ENCODE results near the gene S100A1. TPM values are rescaled to one million over a fixed set of nuclear protein-coding genes. Genes with fewer than 3 reads are reported as not detected.

Gene S100A1
- total RNA-seq, 1 experiment from 2014 or later, result not detected

DNA sequence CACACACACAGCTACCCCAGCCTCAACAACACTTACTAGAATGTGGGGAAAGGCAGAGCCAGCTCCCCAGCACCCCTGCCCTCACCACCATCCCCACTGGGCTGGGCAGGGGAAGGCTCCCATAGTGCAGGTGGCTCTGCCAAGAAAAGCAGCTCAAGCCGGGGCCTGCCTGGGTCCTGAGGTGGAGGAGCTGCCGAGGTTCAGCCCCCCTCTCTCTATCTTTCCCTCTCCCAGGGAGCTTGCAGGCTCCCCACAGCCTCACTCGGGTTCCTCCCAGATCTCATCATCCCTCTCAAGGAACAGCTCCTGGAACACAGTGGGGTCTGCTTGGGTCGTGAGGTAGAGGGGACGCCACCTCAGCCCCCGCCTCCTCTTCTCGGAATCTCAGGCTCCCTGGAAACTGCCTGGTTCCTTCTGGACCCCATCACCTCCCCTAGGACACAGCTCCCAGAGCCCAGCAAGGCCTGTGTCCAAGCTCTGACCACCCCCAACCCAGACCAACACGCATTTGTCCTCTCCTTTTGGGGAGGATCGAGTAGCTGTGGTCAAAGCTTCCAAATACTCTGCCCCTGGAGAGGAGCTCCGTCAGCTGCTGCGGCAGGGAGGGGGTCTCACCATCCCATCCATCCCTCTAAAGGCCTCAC is 16.0 kb upstream of the S100A1 start:
- Histone ChIP-seq H3K9ac (ENCODE audit: extremely low read depth, insufficient read length, low read length) (no peak overlapping the region), H3K23me2 (ENCODE audit: insufficient read length, low read depth, low read length, poor library complexity, severe bottlenecking) (peaks cover 3% of the 10 kb centered on the region), H3K4ac (ENCODE audit: low read depth, low read length) (no peak overlapping the region), H2BK15ac (ENCODE audit: low read depth, low read length) (no peak overlapping the region), H3K18ac (ENCODE audit: insufficient read length, low read depth, low read length) (no peak overlapping the region), H2BK20ac (ENCODE audit: low read depth, low read length, poor library complexity, severe bottlenecking) (no peak overlapping the region), H3K9me3 (ENCODE audit: control insufficient read depth, low read depth, low read length) (no peaks in the 10 kb centered on the region), H3K23ac (ENCODE audit: insufficient read length, low read depth, low read length) (no peak overlapping the region), H3K4me1 (ENCODE audit: insufficient read depth, low read length) (peaks cover 9% of the 10 kb centered on the region; the same call in 1 of the 2 replicates), H4K5ac (ENCODE audit: insufficient read length, low read depth, low read length) (no peak overlapping the region), H2BK120ac (ENCODE audit: low read depth, low read length, poor library complexity, severe bottlenecking) (no peak overlapping the region), H2BK5ac (ENCODE audit: insufficient read length, low read length) (no peak overlapping the region), H4K20me1 (ENCODE audit: control insufficient read depth, insufficient read depth, insufficient read length) (no peaks in the 10 kb centered on the region), H3K79me1 (ENCODE audit: insufficient read depth, low read depth, low read length, poor library complexity, severe bottlenecking) (no peaks in the 10 kb centered on the region), H3K14ac (ENCODE audit: insufficient read depth, low read length) (no peak overlapping the region; the same call in 1 of the 2 replicates), H3K4me2 (ENCODE audit: insufficient read depth, insufficient read length, low read length) (peak overlapping the region; percentile 2), H3K56ac (ENCODE audit: insufficient read length, low read depth, low read length) (no peak overlapping the region), H4K91ac (ENCODE audit: insufficient read length, low read depth, low read length) (no peak overlapping the region), H3K27ac (ENCODE audit: insufficient read length, low read depth, low read length) (no peak overlapping the region), H2AK5ac (ENCODE audit: insufficient read length, low read length) (no peak overlapping the region), H4K8ac (replicated peaks; ENCODE audit: insufficient read length, low read depth, low read length) (no peak overlapping the region), H2BK12ac (ENCODE audit: insufficient read length, low read depth, low read length) (no peak overlapping the region), H3K27me3 (ENCODE audit: insufficient read depth, low read length) (no peaks in the 10 kb centered on the region), H3K79me2 (ENCODE audit: insufficient read depth, low read length) (no peaks in the 10 kb centered on the region), H3T11ph (ENCODE audit: low read length) (no peak overlapping the region), H2AFZ (ENCODE audit: low read length) (no peak overlapping the region)
- peaks cover 41 to 68% of the 10 kb centered on the region in 2 experiments for H3K4me1 Mint-ChIP-seq
- H3K36me3 Mint-ChIP-seq (ENCODE audit: insufficient read depth in 1 of 3, low read depth in 3 of 3), result no peaks in the 10 kb centered on the region
- no peaks in the 10 kb centered on the region for H3K9me3 Mint-ChIP-seq
- no CpG with 5 or more reads among the region's 11 CpGs for WGBS (ENCODE audit: extremely low coverage, insufficient read length, low lambda C conversion rate)
- TF ChIP-seq CTCF (conservative IDR thresholded peaks at IDR 0.05), result no peak
- DNase-seq, result no peak
- peak overlapping the region in 1 of 2 experiments; percentile 78; a peak in 3 of 5 replicates for H3K4me3 Mint-ChIP-seq
- peaks cover 2% of the 10 kb centered on the region; the same call in 1 of the 2 replicates for H3K27me3 Mint-ChIP-seq (ENCODE audit: low read depth)
- peak overlapping the region in 1 of 3 experiments; percentile 93; a peak in 2 of 7 replicates for H3K27ac Mint-ChIP-seq

All from H9 (cell line).